MM.1S (cell line): Measurements from ENCODE around the gene AUH.
A peak's percentile ranks its signal among the peaks of the same experiment; 100 is the strongest.

Source experiments
- DNase-seq: peaks from one replicate; pipeline ENCODE4 v3.0.0-alpha.2; 2015
- H2AFZ ChIP-seq: fragments of 300-600 bp; sonication (generic); 2 replicates; pipeline ENCODE4 v1.6.0; 2016; ENCODE audit warnings: antibody characterized with exemption, low read length
- H3F3A ChIP-seq: fragments of 300-600 bp; sonication (generic); 2 replicates; pipeline ENCODE4 v1.6.1; 2016; ENCODE audit warnings: mild to moderate bottlenecking, antibody characterized with exemption, low read length, moderate library complexity, mixed read lengths; ENCODE audit not compliant: insufficient read depth
- H3K27ac ChIP-seq: fragments of 300-600 bp; sonication (generic); 2 replicates; pipeline ENCODE4 v1.5.1; 2016; ENCODE audit warnings: mild to moderate bottlenecking, low read length
- H3K27me3 ChIP-seq: fragments of 300-600 bp; sonication (generic); replicated peaks from 2 replicates; pipeline ENCODE4 v1.6.0; 2016; ENCODE audit warnings: low read length; ENCODE audit not compliant: insufficient read depth
- H3K36me3 ChIP-seq: fragments of 300-600 bp; sonication (generic); replicated peaks from 2 replicates; pipeline ENCODE4 v1.6.1; 2016; ENCODE audit warnings: mild to moderate bottlenecking, low read length, mixed read lengths; ENCODE audit not compliant: insufficient read depth
- H3K4me1 ChIP-seq: fragments of 300-600 bp; sonication (generic); 2 replicates; pipeline ENCODE4 v1.6.1; 2016; ENCODE audit warnings: low read length, mixed read lengths
- H3K4me2 ChIP-seq: fragments of 300-600 bp; sonication (generic); 2 replicates; pipeline ENCODE4 v1.6.0; 2016; ENCODE audit warnings: low read depth, low read length
- H3K4me3 ChIP-seq: fragments of 300-600 bp; sonication (generic); 2 replicates; pipeline ENCODE4 v1.5.1; 2016; ENCODE audit warnings: low read length, mixed read lengths
- H3K79me2 ChIP-seq: fragments of 300-600 bp; sonication (generic); 2 replicates; pipeline ENCODE4 v1.6.1; 2016; ENCODE audit warnings: mixed run types, low read length, mixed read lengths
- H3K9ac ChIP-seq: fragments of 300-600 bp; sonication (generic); 2 replicates; pipeline ENCODE4 v1.6.1; 2016; ENCODE audit warnings: low read length, mixed read lengths
- H3K9me2 ChIP-seq: fragments of 300-600 bp; sonication (generic); replicated peaks from 2 replicates; pipeline ENCODE4 v1.6.1; 2016; ENCODE audit warnings: mild to moderate bottlenecking, low read length, mixed read lengths; ENCODE audit not compliant: insufficient read depth
- H3K9me3 ChIP-seq: fragments of 300-600 bp; sonication (generic); replicated peaks from 2 replicates; pipeline ENCODE4 v1.6.1; 2016; ENCODE audit warnings: mild to moderate bottlenecking, low read length, mixed read lengths; ENCODE audit not compliant: insufficient read depth
- H4K20me1 ChIP-seq: fragments of 300-600 bp; sonication (generic); 2 replicates; pipeline ENCODE4 v1.6.1; 2016; ENCODE audit warnings: mild to moderate bottlenecking, low read length, moderate library complexity, mixed read lengths; ENCODE audit not compliant: insufficient read depth
- CTCF ChIP-seq: fragments of 300-600 bp; sonication (generic); IDR thresholded peaks from 2 replicates; pipeline ENCODE4 v1.5.1; 2016; ENCODE audit warnings: antibody characterized with exemption, low read length, mixed read lengths
- EZH2 ChIP-seq: fragments of 300-600 bp; sonication (generic); optimal IDR thresholded peaks from 2 replicates; pipeline ENCODE3; 2017; ENCODE audit warnings: low read depth, mild to moderate bottlenecking, antibody characterized with exemption, low read length, mixed read lengths
- EZH2phosphoT487 ChIP-seq: fragments of 300-600 bp; sonication (generic); IDR thresholded peaks from 2 replicates; pipeline ENCODE4 v1.6.1; 2018; ENCODE audit warnings: antibody characterized with exemption, low read length

Gene AUH

GRCh38 chr9:91403665-91404543 lies 42.2 kb upstream of the AUH start:
- Histone ChIP-seq H3K9ac (no peak overlapping the region), H3K79me2 (peaks cover 26% of the 10 kb centered on the region), H3K4me3 (no peak overlapping the region), H4K20me1 (peaks cover 4% of the 10 kb centered on the region), H3F3A (peaks cover 38% of the 10 kb centered on the region), H3K27me3 (no peaks in the 10 kb centered on the region), H3K27ac (no peak overlapping the region), H3K4me2 (no peak overlapping the region), H3K9me2 (no peaks in the 10 kb centered on the region), H3K36me3 (peaks cover 10% of the 10 kb centered on the region; the same call in 1 of the 2 replicates), H3K4me1 (no peaks in the 10 kb centered on the region), H2AFZ (no peak overlapping the region), H3K9me3 (no peaks in the 10 kb centered on the region)
- no peak for TF ChIP-seq EZH2phosphoT487
- no peak for TF ChIP-seq EZH2
- no peak for TF ChIP-seq CTCF
- no peak for DNase-seq

DNA sequence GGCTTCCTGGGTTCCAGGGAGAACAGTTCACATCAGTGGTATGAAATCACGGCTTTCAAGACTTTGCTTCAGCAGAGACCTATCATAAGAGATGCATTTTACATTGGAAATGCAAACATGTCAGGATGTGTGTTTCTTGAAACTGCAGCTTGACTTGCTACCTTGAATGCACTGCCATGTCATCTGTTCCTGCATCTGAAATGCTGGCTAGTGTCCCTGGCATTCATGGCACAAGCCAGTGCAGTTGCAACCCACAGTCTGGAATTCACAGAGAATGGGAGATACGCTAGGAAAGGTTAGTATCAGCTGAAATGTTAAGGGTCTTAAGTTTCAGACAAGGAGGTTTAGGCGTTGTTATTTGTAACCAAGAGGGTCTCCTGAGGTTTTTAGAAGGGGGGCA lies 37.2 kb upstream of the AUH start:
- H3F3A ChIP-seq, result peaks cover 7% of the 10 kb centered on the region
- DNase-seq, result no peak
- TF ChIP-seq EZH2, result no peak
- no peak for TF ChIP-seq CTCF

DNA sequence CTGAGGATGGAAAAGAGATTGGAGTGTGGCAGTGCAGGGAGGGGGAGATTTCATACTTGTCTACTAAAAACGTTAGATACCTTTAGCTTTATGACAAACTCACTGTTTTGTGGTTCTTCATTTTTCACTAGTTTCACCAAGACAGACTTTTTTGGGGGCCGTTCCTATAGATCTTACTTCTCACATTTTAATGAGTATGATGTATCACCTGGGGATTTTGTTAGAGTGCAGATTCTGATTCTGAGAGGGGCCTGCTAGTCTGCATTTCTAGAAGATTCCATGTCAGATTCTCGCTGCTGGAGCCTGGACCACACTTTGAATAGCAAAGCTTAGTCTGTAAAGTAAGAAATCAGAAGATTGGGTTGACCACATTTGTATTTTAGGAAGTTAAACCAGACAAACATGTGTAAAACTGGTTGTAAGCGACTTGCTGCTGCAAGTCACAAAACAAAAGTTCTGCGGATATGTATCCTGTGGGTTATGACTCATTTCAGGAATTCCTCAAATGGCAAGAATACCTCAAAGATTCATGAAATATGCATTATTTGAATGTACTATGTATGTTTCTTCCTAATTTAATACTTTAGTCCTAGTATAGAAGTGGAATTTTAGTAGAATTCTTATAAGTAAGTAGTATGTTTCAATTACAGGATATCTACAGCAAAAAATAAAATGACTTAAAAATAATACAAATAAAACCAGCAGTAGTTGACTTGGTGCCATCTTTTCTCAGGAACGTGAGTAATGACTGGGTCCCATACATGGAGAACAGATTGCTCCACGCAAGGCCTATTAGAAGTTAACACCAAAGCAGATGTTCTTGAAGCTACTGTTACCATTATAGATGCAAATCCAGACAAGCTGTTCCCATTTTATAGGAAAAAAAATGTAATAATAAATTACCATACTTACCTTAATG lies 34.1 kb upstream of the AUH start:
- Histone ChIP-seq H3K27ac (no peak overlapping the region; the same call in 1 of the 2 replicates), H3K4me1 (no peaks in the 10 kb centered on the region), H2AFZ (no peak overlapping the region), H3K9me3 (no peaks in the 10 kb centered on the region), H3K4me2 (no peak overlapping the region), H3K9me2 (no peaks in the 10 kb centered on the region), H3K9ac (no peak overlapping the region), H4K20me1 (no peaks in the 10 kb centered on the region), H3K27me3 (no peaks in the 10 kb centered on the region), H3F3A (no peaks in the 10 kb centered on the region; the same call in 1 of the 2 replicates), H3K4me3 (no peak overlapping the region), H3K36me3 (no peaks in the 10 kb centered on the region), H3K79me2 (no peaks in the 10 kb centered on the region)
- DNase-seq, result peak; percentile 63
- TF ChIP-seq EZH2phosphoT487 (no peak), CTCF (no peak), EZH2 (no peak)

More for the DNA sequence above, 37.2 kb upstream of the AUH start:
- Histone ChIP-seq H3K79me2 (no peaks in the 10 kb centered on the region), H3K9me2 (no peaks in the 10 kb centered on the region), H3K27ac (no peak overlapping the region), H3K27me3 (no peaks in the 10 kb centered on the region), H3K36me3 (no peaks in the 10 kb centered on the region), H4K20me1 (no peaks in the 10 kb centered on the region), H3K4me2 (no peak overlapping the region), H2AFZ (no peak overlapping the region), H3K4me1 (no peaks in the 10 kb centered on the region), H3K4me3 (no peak overlapping the region), H3K9me3 (no peaks in the 10 kb centered on the region), H3K9ac (no peak overlapping the region)
